ENCODE results near the gene BRS3. TPM values are rescaled to one million over a fixed set of nuclear protein-coding genes. Genes with fewer than 3 reads are reported as not detected.

BRS3 gene
- total and polyA plus RNA-seq, 9 of the 15 experiments (the other 6 are each of a cell fraction or from before 2014, with no cell fraction given) = not detected

DNA sequence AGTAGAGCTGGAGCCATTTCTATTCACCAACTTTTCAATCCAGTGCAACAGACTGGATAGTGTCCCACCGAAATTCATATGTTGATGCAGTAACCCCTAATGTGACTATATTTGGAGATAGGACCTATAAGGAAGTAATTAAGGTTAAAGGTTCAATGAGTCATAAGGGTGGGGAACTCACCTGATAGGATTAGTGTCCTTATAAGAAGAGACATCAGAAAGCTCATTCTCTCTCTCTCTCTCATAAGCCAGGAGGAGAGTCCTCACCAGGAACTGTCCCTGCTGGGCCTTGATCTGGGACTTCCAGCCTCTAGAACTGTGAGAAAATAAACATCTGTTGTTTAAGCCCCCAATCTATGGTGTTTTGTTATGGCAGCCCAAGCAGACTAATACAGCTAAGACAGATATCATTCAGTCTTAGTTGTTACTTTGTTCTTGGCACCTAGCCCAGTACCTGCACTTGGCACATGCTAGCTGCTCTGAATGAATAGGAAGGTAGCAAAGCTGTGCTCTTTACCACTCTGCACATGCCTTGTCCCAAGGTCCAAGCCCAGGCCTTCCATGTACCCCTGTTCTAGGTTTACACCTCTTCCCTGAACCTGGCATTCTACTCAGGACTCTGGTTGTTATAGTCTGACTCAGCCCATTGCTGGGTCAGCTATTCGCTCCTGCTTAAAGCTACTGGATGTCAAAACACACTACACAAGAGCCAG lies 19.2 kb upstream of the BRS3 start:
- intact Hi-C loops (cut with micrococcal nuclease) = no loop called here
- H3K4me1 ChIP-seq (replicated peaks in 1 of 2; ENCODE audit: control insufficient read depth in 2 of 2, insufficient read depth in 2 of 2, low read length in 2 of 2) = no peaks in the 10 kb centered on the region; a peak in 2 of 5 replicates
- H4K20me1 ChIP-seq (replicated peaks; ENCODE audit: control insufficient read depth, insufficient read depth, low read length) = no peaks in the 10 kb centered on the region; the same call in 1 of the 2 replicates
- FAIRE-seq (no peak), DNase-seq (ENCODE audit: extremely low read depth in 1 of 4, low spot score in 3 of 4) (no peak), ATAC-seq (no peak)
- ChIA-PET POLR2A (interaction anchor here (0.6 to 0.9 kb wide), 3 partner anchors 8 to 14 kb away, joined by 3 to 4 read pairs (median 3); no protein-coding TSS in a partner anchor), CTCF (ENCODE audit: low intra/inter-chr PET ratio) (no interaction called here)
- BruUV-seq (replicated peaks) = no TSS peak
- no peak overlapping the region for H3K27ac ChIP-seq (ENCODE audit: extremely low read depth, low read depth, low read length)
- H3K36me3 ChIP-seq (ENCODE audit: control insufficient read depth, insufficient read depth, low read length) = no peaks in the 10 kb centered on the region
- no peak for TF ChIP-seq ZC3H4 (CRISPR knock-in tag; IDR thresholded peaks at IDR 0.05; ENCODE audit: borderline replicate concordance)
- no peak for TF ChIP-seq SRSF9 (IDR thresholded peaks at IDR 0.05; ENCODE audit: borderline replicate concordance, low read depth, low read length)
- peak; percentile 47; the same call in 1 of the 2 replicates for TF ChIP-seq NFIC (IDR thresholded peaks at IDR 0.05)
- H3K9me3 ChIP-seq (replicated peaks; ENCODE audit: control insufficient read depth, insufficient read depth, low read depth, low read length) = no peaks in the 10 kb centered on the region
- H3K9me1 ChIP-seq (ENCODE audit: control insufficient read depth, insufficient read depth, low read length) = no peaks in the 10 kb centered on the region
- 11% methylated on average over 2 of the region's 2 CpGs for WGBS (ENCODE audit: insufficient coverage, low coverage, missing lambda C conversion rate)
- in situ Hi-C loops (cut with MboI) = no loop called here
- H3K27me3 ChIP-seq (ENCODE audit: control insufficient read depth in 2 of 2, insufficient read depth in 2 of 2, low read length in 2 of 2) = peaks cover 0 to 5% of the 10 kb centered on the region in 2 experiments; a peak in 1 of 5 replicates
- no peak overlapping the region for H3K9ac ChIP-seq (ENCODE audit: insufficient read depth in 1 of 2, low read depth in 2 of 2, low read length in 2 of 2)
- no peak overlapping the region for H2AFZ ChIP-seq (ENCODE audit: low read depth, low read length)
- H3K4me2 ChIP-seq (ENCODE audit: insufficient read depth, low read length) = no peak overlapping the region
- no peaks in the 10 kb centered on the region for H3K79me2 ChIP-seq (ENCODE audit: control insufficient read depth, insufficient read depth, low read length)
- H3K4me3 ChIP-seq = no peak overlapping the region

- Histone ChIP-seq H3K27ac (ENCODE audit: extremely low read depth, low read depth, low read length) (no peak overlapping the region), H3K27me3 (ENCODE audit: control insufficient read depth in 2 of 2, insufficient read depth in 2 of 2, low read length in 2 of 2) (no peaks in the 10 kb centered on the region; a peak in 1 of 5 replicates), H3K4me2 (ENCODE audit: insufficient read depth, low read length) (no peak overlapping the region), H3K9me3 (replicated peaks; ENCODE audit: control insufficient read depth, insufficient read depth, low read depth, low read length) (no peaks in the 10 kb centered on the region), H3K9me1 (ENCODE audit: control insufficient read depth, insufficient read depth, low read length) (no peaks in the 10 kb centered on the region), H3K4me1 (replicated peaks in 1 of 2; ENCODE audit: control insufficient read depth in 2 of 2, insufficient read depth in 2 of 2, low read length in 2 of 2) (no peaks in the 10 kb centered on the region; a peak in 2 of 5 replicates), H3K4me3 (no peak overlapping the region), H3K9ac (ENCODE audit: insufficient read depth in 1 of 2, low read depth in 2 of 2, low read length in 2 of 2) (no peak overlapping the region), H3K79me2 (ENCODE audit: control insufficient read depth, insufficient read depth, low read length) (no peaks in the 10 kb centered on the region), H3K36me3 (ENCODE audit: control insufficient read depth, insufficient read depth, low read length) (no peaks in the 10 kb centered on the region), H2AFZ (ENCODE audit: low read depth, low read length) (no peak overlapping the region), H4K20me1 (replicated peaks; ENCODE audit: control insufficient read depth, insufficient read depth, low read length) (no peaks in the 10 kb centered on the region; the same call in 1 of the 2 replicates)
- 4% methylated on average over 4 of the region's 4 CpGs for WGBS (ENCODE audit: insufficient coverage, low coverage, missing lambda C conversion rate)
- intact Hi-C loops (cut with micrococcal nuclease) (no loop called here), in situ Hi-C loops (cut with MboI) (no loop called here)
- BruUV-seq (replicated peaks) = no TSS peak
- ChIA-PET CTCF (ENCODE audit: low intra/inter-chr PET ratio) (no interaction called here), POLR2A (no interaction called here)
- DNase-seq (ENCODE audit: extremely low read depth in 1 of 4, low spot score in 3 of 4) (no peak), ATAC-seq (no peak), FAIRE-seq (no peak)
- no peak for TF ChIP-seq TFAP4 (CRISPR knock-in tag; IDR thresholded peaks at IDR 0.05; ENCODE audit: borderline replicate concordance)
- TF ChIP-seq ILK (tag; IDR thresholded peaks at IDR 0.05; ENCODE audit: borderline replicate concordance, low read depth) = no peak
Observed at GRCh38 chrX:136473663-136474062, 14.1 kb upstream of the BRS3 start.
